HEK293 (cell line): Measurements from ENCODE around the gene PAM.

Experiments
- BCL11A ChIP-seq: fragments of 450-650 bp; formaldehyde crosslinking; IDR thresholded peaks from 2 replicates; pipeline ENCODE4 v1.5.1; 2016; ENCODE audit warnings: low read depth, missing biosample characterization, missing genetic modification characterization
- IKZF3 ChIP-seq: fragments of 450-650 bp; IDR thresholded peaks from 2 replicates; pipeline ENCODE4 v1.5.0; 2018; ENCODE audit warnings: missing biosample characterization, mild to moderate bottlenecking, missing genetic modification characterization, moderate library complexity
- KLF10 ChIP-seq: fragments of 450-650 bp; IDR thresholded peaks from 2 replicates; pipeline ENCODE4 v1.5.1; 2018; ENCODE audit warnings: missing biosample characterization, mild to moderate bottlenecking, missing genetic modification characterization
- KLF8 ChIP-seq: fragments of 450-650 bp; formaldehyde crosslinking; IDR thresholded peaks from 2 replicates; pipeline ENCODE4 v1.5.1; 2016; ENCODE audit warnings: missing biosample characterization, missing genetic modification characterization
- KLF9 ChIP-seq: fragments of 450-650 bp; formaldehyde crosslinking; IDR thresholded peaks from 2 replicates; pipeline ENCODE4 v1.5.1; 2016; ENCODE audit warnings: missing biosample characterization, missing genetic modification characterization, low read depth
- REPIN1 ChIP-seq: fragments of 450-650 bp; formaldehyde crosslinking; IDR thresholded peaks from 2 replicates; pipeline ENCODE4 v1.5.1; 2017; ENCODE audit warnings: missing biosample characterization, missing genetic modification characterization, low read depth
- SP2 ChIP-seq: fragments of 450-650 bp; formaldehyde crosslinking; IDR thresholded peaks from 2 replicates; pipeline ENCODE4 v1.5.1; 2016; ENCODE audit warnings: missing biosample characterization, missing genetic modification characterization
- ZBTB20 ChIP-seq: fragments of 450-650 bp; formaldehyde crosslinking; IDR thresholded peaks from 2 replicates; pipeline ENCODE4 v1.5.1; 2016; ENCODE audit warnings: missing biosample characterization, missing genetic modification characterization
- ZBTB8A ChIP-seq: fragments of 450-650 bp; formaldehyde crosslinking; IDR thresholded peaks from 2 replicates; pipeline ENCODE4 v1.5.1; 2016; ENCODE audit warnings: missing biosample characterization, missing genetic modification characterization
- ZFP69B ChIP-seq: fragments of 450-650 bp; formaldehyde crosslinking; IDR thresholded peaks from 2 replicates; pipeline ENCODE4 v1.5.1; 2016; ENCODE audit warnings: missing biosample characterization, missing genetic modification characterization
- ZNF114 ChIP-seq: fragments of 450-650 bp; formaldehyde crosslinking; IDR thresholded peaks from 2 replicates; pipeline ENCODE4 v1.5.0; 2017; ENCODE audit warnings: missing biosample characterization, missing genetic modification characterization
- ZNF140 ChIP-seq: fragments of 450-650 bp; formaldehyde crosslinking; IDR thresholded peaks from 2 replicates; pipeline ENCODE4 v1.5.1; 2016; ENCODE audit warnings: missing biosample characterization, missing genetic modification characterization
- ZNF324 ChIP-seq: fragments of 450-650 bp; formaldehyde crosslinking; IDR thresholded peaks from 2 replicates; pipeline ENCODE4 v1.5.1; 2016; ENCODE audit warnings: missing biosample characterization, missing genetic modification characterization
- ZNF354C ChIP-seq: fragments of 450-650 bp; formaldehyde crosslinking; IDR thresholded peaks from 2 replicates; pipeline ENCODE4 v1.5.1; 2016; ENCODE audit warnings: missing biosample characterization, missing genetic modification characterization, low read depth, borderline replicate concordance
- ZNF37A ChIP-seq: fragments of 450-650 bp; IDR thresholded peaks from 2 replicates; pipeline ENCODE4 v1.5.1; 2018; ENCODE audit warnings: missing biosample characterization, missing genetic modification characterization
- ZNF549 ChIP-seq: fragments of 450-650 bp; IDR thresholded peaks from 2 replicates; pipeline ENCODE4 v1.5.1; 2018; ENCODE audit warnings: missing biosample characterization, missing genetic modification characterization, mild to moderate bottlenecking, inconsistent platforms, moderate library complexity
- ZNF629 ChIP-seq: fragments of 450-650 bp; formaldehyde crosslinking; IDR thresholded peaks from 2 replicates; pipeline ENCODE4 v1.5.1; 2017; ENCODE audit warnings: missing biosample characterization, missing genetic modification characterization
- ZSCAN23 ChIP-seq: fragments of 450-650 bp; formaldehyde crosslinking; IDR thresholded peaks from 2 replicates; pipeline ENCODE4 v1.5.1; 2016; ENCODE audit warnings: missing biosample characterization, missing genetic modification characterization
- TF ChIP-seq, protein P1 (sequence below): fragments of 450-650 bp; formaldehyde crosslinking; IDR thresholded peaks from 2 replicates; pipeline ENCODE4 v1.5.1; 2016; ENCODE audit warnings: missing biosample characterization, missing genetic modification characterization
- TF ChIP-seq, protein P2 (sequence below): fragments of 450-650 bp; formaldehyde crosslinking; IDR thresholded peaks from 2 replicates; pipeline ENCODE4 v1.5.1; 2016; ENCODE audit warnings: missing biosample characterization, missing genetic modification characterization
- TF ChIP-seq, protein P3 (sequence below): fragments of 450-650 bp; IDR thresholded peaks from 2 replicates; pipeline ENCODE4 v1.5.1; 2018; ENCODE audit warnings: missing biosample characterization, mild to moderate bottlenecking, missing genetic modification characterization
- TF ChIP-seq, protein P4 (sequence below): fragments of 450-650 bp; formaldehyde crosslinking; IDR thresholded peaks from 2 replicates; pipeline ENCODE4 v1.5.1; 2016; ENCODE audit warnings: missing biosample characterization, missing genetic modification characterization
- TF ChIP-seq, protein P5 (sequence below): fragments of 450-650 bp; formaldehyde crosslinking; IDR thresholded peaks from 2 replicates; pipeline ENCODE4 v1.5.1; 2016; ENCODE audit warnings: missing biosample characterization, missing genetic modification characterization, low read depth
- TF ChIP-seq, protein P6 (sequence below): fragments of 450-650 bp; formaldehyde crosslinking; IDR thresholded peaks from 2 replicates; pipeline ENCODE4 v1.5.1; 2016; ENCODE audit warnings: missing biosample characterization, missing genetic modification characterization

PAM gene

DNA sequence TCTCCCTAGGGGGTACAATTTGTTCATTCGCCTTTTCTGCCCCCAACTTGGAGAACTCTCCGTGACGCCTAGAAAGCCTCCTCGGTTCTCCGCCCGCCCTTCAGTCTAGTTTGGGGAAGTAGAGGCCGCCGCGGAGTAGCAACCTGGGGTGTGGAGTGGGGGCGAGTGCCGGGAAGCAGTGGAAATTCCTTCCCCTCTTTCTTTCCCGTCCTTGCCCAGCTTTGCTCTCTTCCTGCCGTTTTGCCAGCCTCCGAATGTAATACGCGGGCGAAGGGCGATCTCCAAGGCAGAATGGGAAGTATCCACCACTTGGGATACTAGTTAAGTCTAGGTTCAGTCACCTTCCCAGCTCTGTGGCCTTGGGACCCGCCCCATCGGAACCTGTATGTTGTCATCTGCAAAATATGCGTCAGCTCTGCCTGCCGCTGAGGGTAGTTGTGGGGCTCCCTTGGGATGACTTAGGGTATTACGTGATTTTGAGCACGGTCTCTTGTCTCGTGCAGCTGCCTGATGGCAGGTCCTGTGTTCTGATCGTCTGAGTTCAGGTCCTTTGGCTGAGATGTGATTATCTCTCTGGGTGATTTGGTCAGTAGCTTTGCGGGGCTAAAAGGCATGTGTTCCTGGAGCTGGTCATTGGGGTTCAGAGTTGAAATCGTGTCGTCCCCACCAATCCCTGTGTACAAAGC lies 724 bp downstream of the PAM start (continued):
- TF ChIP-seq ZNF549 (tag by site-specific recombination) (no peak), ZFP69B (tag by site-specific recombination) (peak; percentile 49; the same call in 1 of the 2 replicates), ZSCAN23 (tag by site-specific recombination) (peak; percentile 77; the same call in 1 of the 2 replicates), ZNF324 (tag by site-specific recombination) (peak; percentile 52; the same call in 1 of the 2 replicates), SP2 (peak; percentile 70), REPIN1 (tag by site-specific recombination) (no peak), BCL11A (tag by site-specific recombination) (peak; percentile 77), ZNF37A (no peak), ZNF354C (tag by site-specific recombination) (no peak), ZNF114 (tag by site-specific recombination) (no peak), ZBTB20 (tag by site-specific recombination) (peak; percentile 89), IKZF3 (tag by site-specific recombination) (peak; percentile 88; the same call in 1 of the 2 replicates), KLF10 (tag by site-specific recombination) (0 out of 2 replicates have a peak, but pooled peaks have one; percentile 39), ZNF629 (tag by site-specific recombination) (peak; percentile 98), KLF9 (tag by site-specific recombination) (peak; percentile 46; the same call in 1 of the 2 replicates), ZBTB8A (tag by site-specific recombination) (peak; percentile 46; the same call in 1 of the 2 replicates), ZNF140 (no peak), KLF8 (tag by site-specific recombination) (peak; percentile 75)
- TF ChIP-seq, protein P1, sequence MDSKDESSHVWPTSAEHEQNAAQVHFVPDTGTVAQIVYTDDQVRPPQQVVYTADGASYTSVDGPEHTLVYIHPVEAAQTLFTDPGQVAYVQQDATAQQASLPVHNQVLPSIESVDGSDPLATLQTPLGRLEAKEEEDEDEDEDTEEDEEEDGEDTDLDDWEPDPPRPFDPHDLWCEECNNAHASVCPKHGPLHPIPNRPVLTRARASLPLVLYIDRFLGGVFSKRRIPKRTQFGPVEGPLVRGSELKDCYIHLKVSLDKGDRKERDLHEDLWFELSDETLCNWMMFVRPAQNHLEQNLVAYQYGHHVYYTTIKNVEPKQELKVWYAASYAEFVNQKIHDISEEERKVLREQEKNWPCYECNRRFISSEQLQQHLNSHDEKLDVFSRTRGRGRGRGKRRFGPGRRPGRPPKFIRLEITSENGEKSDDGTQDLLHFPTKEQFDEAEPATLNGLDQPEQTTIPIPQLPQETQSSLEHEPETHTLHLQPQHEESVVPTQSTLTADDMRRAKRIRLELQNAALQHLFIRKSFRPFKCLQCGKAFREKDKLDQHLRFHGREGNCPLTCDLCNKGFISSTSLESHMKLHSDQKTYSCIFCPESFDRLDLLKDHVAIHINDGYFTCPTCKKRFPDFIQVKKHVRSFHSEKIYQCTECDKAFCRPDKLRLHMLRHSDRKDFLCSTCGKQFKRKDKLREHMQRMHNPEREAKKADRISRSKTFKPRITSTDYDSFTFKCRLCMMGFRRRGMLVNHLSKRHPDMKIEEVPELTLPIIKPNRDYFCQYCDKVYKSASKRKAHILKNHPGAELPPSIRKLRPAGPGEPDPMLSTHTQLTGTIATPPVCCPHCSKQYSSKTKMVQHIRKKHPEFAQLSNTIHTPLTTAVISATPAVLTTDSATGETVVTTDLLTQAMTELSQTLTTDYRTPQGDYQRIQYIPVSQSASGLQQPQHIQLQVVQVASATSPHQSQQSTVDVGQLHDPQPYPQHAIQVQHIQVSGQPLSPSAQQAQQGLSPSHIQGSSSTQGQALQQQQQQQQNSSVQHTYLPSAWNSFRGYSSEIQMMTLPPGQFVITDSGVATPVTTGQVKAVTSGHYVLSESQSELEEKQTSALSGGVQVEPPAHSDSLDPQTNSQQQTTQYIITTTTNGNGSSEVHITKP: peak; percentile 39
- TF ChIP-seq, protein P2, sequence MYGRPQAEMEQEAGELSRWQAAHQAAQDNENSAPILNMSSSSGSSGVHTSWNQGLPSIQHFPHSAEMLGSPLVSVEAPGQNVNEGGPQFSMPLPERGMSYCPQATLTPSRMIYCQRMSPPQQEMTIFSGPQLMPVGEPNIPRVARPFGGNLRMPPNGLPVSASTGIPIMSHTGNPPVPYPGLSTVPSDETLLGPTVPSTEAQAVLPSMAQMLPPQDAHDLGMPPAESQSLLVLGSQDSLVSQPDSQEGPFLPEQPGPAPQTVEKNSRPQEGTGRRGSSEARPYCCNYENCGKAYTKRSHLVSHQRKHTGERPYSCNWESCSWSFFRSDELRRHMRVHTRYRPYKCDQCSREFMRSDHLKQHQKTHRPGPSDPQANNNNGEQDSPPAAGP (tag by site-specific recombination): peak; percentile 16; the same call in 1 of the 2 replicates
- TF ChIP-seq, protein P3, sequence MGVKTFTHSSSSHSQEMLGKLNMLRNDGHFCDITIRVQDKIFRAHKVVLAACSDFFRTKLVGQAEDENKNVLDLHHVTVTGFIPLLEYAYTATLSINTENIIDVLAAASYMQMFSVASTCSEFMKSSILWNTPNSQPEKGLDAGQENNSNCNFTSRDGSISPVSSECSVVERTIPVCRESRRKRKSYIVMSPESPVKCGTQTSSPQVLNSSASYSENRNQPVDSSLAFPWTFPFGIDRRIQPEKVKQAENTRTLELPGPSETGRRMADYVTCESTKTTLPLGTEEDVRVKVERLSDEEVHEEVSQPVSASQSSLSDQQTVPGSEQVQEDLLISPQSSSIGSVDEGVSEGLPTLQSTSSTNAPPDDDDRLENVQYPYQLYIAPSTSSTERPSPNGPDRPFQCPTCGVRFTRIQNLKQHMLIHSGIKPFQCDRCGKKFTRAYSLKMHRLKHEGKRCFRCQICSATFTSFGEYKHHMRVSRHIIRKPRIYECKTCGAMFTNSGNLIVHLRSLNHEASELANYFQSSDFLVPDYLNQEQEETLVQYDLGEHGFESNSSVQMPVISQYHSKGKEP: no peak
- TF ChIP-seq, protein P4, sequence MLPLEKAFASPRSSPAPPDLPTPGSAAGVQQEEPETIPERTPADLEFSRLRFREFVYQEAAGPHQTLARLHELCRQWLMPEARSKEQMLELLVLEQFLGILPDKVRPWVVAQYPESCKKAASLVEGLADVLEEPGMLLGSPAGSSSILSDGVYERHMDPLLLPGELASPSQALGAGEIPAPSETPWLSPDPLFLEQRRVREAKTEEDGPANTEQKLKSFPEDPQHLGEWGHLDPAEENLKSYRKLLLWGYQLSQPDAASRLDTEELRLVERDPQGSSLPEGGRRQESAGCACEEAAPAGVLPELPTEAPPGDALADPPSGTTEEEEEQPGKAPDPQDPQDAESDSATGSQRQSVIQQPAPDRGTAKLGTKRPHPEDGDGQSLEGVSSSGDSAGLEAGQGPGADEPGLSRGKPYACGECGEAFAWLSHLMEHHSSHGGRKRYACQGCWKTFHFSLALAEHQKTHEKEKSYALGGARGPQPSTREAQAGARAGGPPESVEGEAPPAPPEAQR (tag by site-specific recombination): no peak
- TF ChIP-seq, protein P5, sequence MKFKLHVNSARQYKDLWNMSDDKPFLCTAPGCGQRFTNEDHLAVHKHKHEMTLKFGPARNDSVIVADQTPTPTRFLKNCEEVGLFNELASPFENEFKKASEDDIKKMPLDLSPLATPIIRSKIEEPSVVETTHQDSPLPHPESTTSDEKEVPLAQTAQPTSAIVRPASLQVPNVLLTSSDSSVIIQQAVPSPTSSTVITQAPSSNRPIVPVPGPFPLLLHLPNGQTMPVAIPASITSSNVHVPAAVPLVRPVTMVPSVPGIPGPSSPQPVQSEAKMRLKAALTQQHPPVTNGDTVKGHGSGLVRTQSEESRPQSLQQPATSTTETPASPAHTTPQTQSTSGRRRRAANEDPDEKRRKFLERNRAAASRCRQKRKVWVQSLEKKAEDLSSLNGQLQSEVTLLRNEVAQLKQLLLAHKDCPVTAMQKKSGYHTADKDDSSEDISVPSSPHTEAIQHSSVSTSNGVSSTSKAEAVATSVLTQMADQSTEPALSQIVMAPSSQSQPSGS (tag by site-specific recombination): peak; percentile 86
- TF ChIP-seq, protein P6, sequence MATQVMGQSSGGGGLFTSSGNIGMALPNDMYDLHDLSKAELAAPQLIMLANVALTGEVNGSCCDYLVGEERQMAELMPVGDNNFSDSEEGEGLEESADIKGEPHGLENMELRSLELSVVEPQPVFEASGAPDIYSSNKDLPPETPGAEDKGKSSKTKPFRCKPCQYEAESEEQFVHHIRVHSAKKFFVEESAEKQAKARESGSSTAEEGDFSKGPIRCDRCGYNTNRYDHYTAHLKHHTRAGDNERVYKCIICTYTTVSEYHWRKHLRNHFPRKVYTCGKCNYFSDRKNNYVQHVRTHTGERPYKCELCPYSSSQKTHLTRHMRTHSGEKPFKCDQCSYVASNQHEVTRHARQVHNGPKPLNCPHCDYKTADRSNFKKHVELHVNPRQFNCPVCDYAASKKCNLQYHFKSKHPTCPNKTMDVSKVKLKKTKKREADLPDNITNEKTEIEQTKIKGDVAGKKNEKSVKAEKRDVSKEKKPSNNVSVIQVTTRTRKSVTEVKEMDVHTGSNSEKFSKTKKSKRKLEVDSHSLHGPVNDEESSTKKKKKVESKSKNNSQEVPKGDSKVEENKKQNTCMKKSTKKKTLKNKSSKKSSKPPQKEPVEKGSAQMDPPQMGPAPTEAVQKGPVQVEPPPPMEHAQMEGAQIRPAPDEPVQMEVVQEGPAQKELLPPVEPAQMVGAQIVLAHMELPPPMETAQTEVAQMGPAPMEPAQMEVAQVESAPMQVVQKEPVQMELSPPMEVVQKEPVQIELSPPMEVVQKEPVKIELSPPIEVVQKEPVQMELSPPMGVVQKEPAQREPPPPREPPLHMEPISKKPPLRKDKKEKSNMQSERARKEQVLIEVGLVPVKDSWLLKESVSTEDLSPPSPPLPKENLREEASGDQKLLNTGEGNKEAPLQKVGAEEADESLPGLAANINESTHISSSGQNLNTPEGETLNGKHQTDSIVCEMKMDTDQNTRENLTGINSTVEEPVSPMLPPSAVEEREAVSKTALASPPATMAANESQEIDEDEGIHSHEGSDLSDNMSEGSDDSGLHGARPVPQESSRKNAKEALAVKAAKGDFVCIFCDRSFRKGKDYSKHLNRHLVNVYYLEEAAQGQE (tag by site-specific recombination): no peak
